ENCODE results near the gene HIRA. TPM values are rescaled to one million over a fixed set of nuclear protein-coding genes. Genes with fewer than 3 reads are reported as not detected.
A peak's percentile ranks its signal among the peaks of the same experiment; 100 is the strongest.

The HIRA gene
- total RNA-seq, 1 experiment from 2014 or later = 51.0 TPM

GRCh38 chr22:19432133-19432851 is 759 bp upstream of the HIRA start, which contains the start of gene MRPL40 (continued):
- TF ChIP-seq E2F5 (CRISPR knock-in tag; IDR thresholded peaks at IDR 0.05) = peak; percentile 58; the same call in 1 of the 2 replicates
- no peak for TF ChIP-seq JAZF1 (CRISPR knock-in tag; IDR thresholded peaks at IDR 0.05)
- TF ChIP-seq TEAD1 (CRISPR knock-in tag; IDR thresholded peaks at IDR 0.05) = peak; percentile 82; the same call in 1 of the 2 replicates
- TF ChIP-seq NR2C2 (CRISPR knock-in tag; IDR thresholded peaks at IDR 0.05) = no peak
- peak; percentile 85; the same call in 1 of the 2 replicates for TF ChIP-seq JUN (CRISPR knock-in tag; IDR thresholded peaks at IDR 0.05)
- TF ChIP-seq ZNF232 (CRISPR knock-in tag; IDR thresholded peaks at IDR 0.05) = peak; percentile 81; the same call in 1 of the 2 replicates
- peak; percentile 91 for TF ChIP-seq FOXK1 (CRISPR knock-in tag; IDR thresholded peaks at IDR 0.05)
- no peak for TF ChIP-seq ZNF396 (CRISPR knock-in tag; IDR thresholded peaks at IDR 0.05; ENCODE audit: borderline replicate concordance)
- TF ChIP-seq ZNF425 (CRISPR knock-in tag; conservative IDR thresholded peaks at IDR 0.05) = no peak
- no peak for TF ChIP-seq USF2 (CRISPR knock-in tag; IDR thresholded peaks at IDR 0.05)
- TF ChIP-seq SOX15 (CRISPR knock-in tag; IDR thresholded peaks at IDR 0.05) = no peak
- TF ChIP-seq GABPB1 (CRISPR knock-in tag; IDR thresholded peaks at IDR 0.05) = peak; percentile 93
- TF ChIP-seq IRF1 (CRISPR knock-in tag; IDR thresholded peaks at IDR 0.05) = peak; percentile 84
- TF ChIP-seq E2F4 (CRISPR knock-in tag; IDR thresholded peaks at IDR 0.05; ENCODE audit: borderline replicate concordance, low read depth) = peak; percentile 82
- no peak for TF ChIP-seq AFF4 (CRISPR knock-in tag; IDR thresholded peaks at IDR 0.05; ENCODE audit: borderline replicate concordance)
- TF ChIP-seq TCF7 (CRISPR knock-in tag; IDR thresholded peaks at IDR 0.05; ENCODE audit: low read depth) = peak; percentile 82
- no peak for TF ChIP-seq ZSCAN18 (CRISPR knock-in tag; IDR thresholded peaks at IDR 0.05)
- TF ChIP-seq CBFB (CRISPR knock-in tag; IDR thresholded peaks at IDR 0.05; ENCODE audit: low read depth) = no peak
- no peak for TF ChIP-seq ZNF671 (CRISPR knock-in tag; IDR thresholded peaks at IDR 0.05)
- TF ChIP-seq CTCF (IDR thresholded peaks at IDR 0.05) = no peak
- no peak for TF ChIP-seq GTF2I (CRISPR knock-in tag; conservative IDR thresholded peaks at IDR 0.05)
- TF ChIP-seq STAT6 (CRISPR knock-in tag; conservative IDR thresholded peaks at IDR 0.05; ENCODE audit: low read depth) = no peak
